NT2/D1 (cell line): ENCODE results near the gene RAB1B.

Experiments used
- DNase-seq: peaks from one replicate; pipeline ENCODE4 v3.0.0-alpha.2; 2011; ENCODE audit warnings: low read depth, low spot score
- H3K27me3 ChIP-seq: 2 replicates; pipeline ENCODE4 v1.6.0; 2011; ENCODE audit warnings: mild to moderate bottlenecking; ENCODE audit not compliant: insufficient read length, insufficient read depth
- H3K36me3 ChIP-seq: 2 replicates; pipeline ENCODE4 v1.6.1; 2011; ENCODE audit warnings: mild to moderate bottlenecking, low read length, mixed read lengths; ENCODE audit not compliant: insufficient read depth, insufficient read length
- H3K4me1 ChIP-seq: 2 replicates; pipeline ENCODE4 v1.5.1; 2011; ENCODE audit not compliant: insufficient read depth, insufficient read length
- H3K4me3 ChIP-seq: 2 replicates; pipeline ENCODE4 v1.5.1; 2011; ENCODE audit warnings: low read depth; ENCODE audit not compliant: insufficient read length
- H3K9ac ChIP-seq: 2 replicates; pipeline ENCODE4 v1.6.0; 2011; ENCODE audit warnings: low read depth; ENCODE audit not compliant: insufficient read length
- H3K9me3 ChIP-seq: 2 replicates; pipeline ENCODE4 v1.5.1; 2011; ENCODE audit warnings: mild to moderate bottlenecking, low read length; ENCODE audit not compliant: insufficient read depth
- SUZ12 ChIP-seq: IDR thresholded peaks from 2 replicates; pipeline ENCODE4 v1.6.1; 2011; ENCODE audit not compliant: insufficient read length, insufficient read depth; ENCODE audit errors: extremely low read depth
- YY1 ChIP-seq: IDR thresholded peaks from 2 replicates; pipeline ENCODE4 v1.6.1; 2011; ENCODE audit not compliant: insufficient read length, insufficient read depth
- ZNF274 ChIP-seq: IDR thresholded peaks from 2 replicates; pipeline ENCODE4 v1.6.1; 2011; ENCODE audit warnings: mild to moderate bottlenecking, low read depth, low read length

Gene RAB1B

GRCh38 chr11:66230978-66231377, 37.5 kb upstream of the RAB1B start:
- no peak for DNase-seq
- no peak overlapping the region for H3K9ac ChIP-seq
- no peaks in the 10 kb centered on the region for H3K27me3 ChIP-seq
- no peaks in the 10 kb centered on the region for H3K9me3 ChIP-seq
- TF ChIP-seq ZNF274, result no peak
- TF ChIP-seq SUZ12, result no peak
- H3K4me1 ChIP-seq, result peaks cover 6% of the 10 kb centered on the region
- peaks cover 76% of the 10 kb centered on the region for H3K36me3 ChIP-seq
- no peak overlapping the region for H3K4me3 ChIP-seq

- Histone ChIP-seq H3K9ac (no peak overlapping the region), H3K4me1 (peaks cover 6% of the 10 kb centered on the region), H3K36me3 (peaks cover 77% of the 10 kb centered on the region), H3K9me3 (no peaks in the 10 kb centered on the region), H3K27me3 (no peaks in the 10 kb centered on the region), H3K4me3 (no peak overlapping the region)
- TF ChIP-seq YY1 (no peak), ZNF274 (no peak), SUZ12 (no peak)
- no peak for DNase-seq
These were observed 36.9 kb upstream of the RAB1B start for GRCh38 chr11:66231561-66231960.

GRCh38 chr11:66232769-66233168, 35.7 kb upstream of the RAB1B start:
- H3K36me3 ChIP-seq, result peaks cover 75% of the 10 kb centered on the region

GRCh38 chr11:66233301-66233700, 35.1 kb upstream of the RAB1B start:
- peak overlapping the region; percentile 13 for H3K9ac ChIP-seq
- H3K9me3 ChIP-seq, result no peaks in the 10 kb centered on the region
- TF ChIP-seq YY1 (no peak), ZNF274 (no peak), SUZ12 (no peak)
- H3K4me3 ChIP-seq, result no peak overlapping the region
- H3K36me3 ChIP-seq, result peaks cover 76% of the 10 kb centered on the region
- peaks cover 6% of the 10 kb centered on the region for H3K4me1 ChIP-seq
- no peak for DNase-seq
- no peaks in the 10 kb centered on the region for H3K27me3 ChIP-seq

More at GRCh38 chr11:66232769-66233168, 35.7 kb upstream of the RAB1B start:
- H3K4me1 ChIP-seq, result peaks cover 6% of the 10 kb centered on the region
- H3K9ac ChIP-seq, result no peak overlapping the region
- H3K9me3 ChIP-seq, result no peaks in the 10 kb centered on the region
- H3K4me3 ChIP-seq, result no peak overlapping the region
- no peak for DNase-seq
- no peaks in the 10 kb centered on the region for H3K27me3 ChIP-seq
- TF ChIP-seq ZNF274 (no peak), YY1 (no peak), SUZ12 (no peak)

- peaks cover 10% of the 10 kb centered on the region for H3K4me1 ChIP-seq
- no peak for TF ChIP-seq SUZ12
- TF ChIP-seq YY1, result no peak
- no peak for TF ChIP-seq ZNF274
- H3K36me3 ChIP-seq, result peaks cover 92% of the 10 kb centered on the region
- no peaks in the 10 kb centered on the region for H3K27me3 ChIP-seq
- no peaks in the 10 kb centered on the region for H3K9me3 ChIP-seq
- no peak for DNase-seq
- H3K9ac ChIP-seq, result no peak overlapping the region
- H3K4me3 ChIP-seq, result no peak overlapping the region
These were observed 33.3 kb upstream of the RAB1B start for GRCh38 chr11:66235141-66235540.

- H3K4me3 ChIP-seq, result no peak overlapping the region
- no peak for DNase-seq
- H3K27me3 ChIP-seq, result no peaks in the 10 kb centered on the region
- peaks cover 14% of the 10 kb centered on the region for H3K4me1 ChIP-seq
- peaks cover 88% of the 10 kb centered on the region for H3K36me3 ChIP-seq
- TF ChIP-seq YY1 (no peak), ZNF274 (no peak), SUZ12 (no peak)
- H3K9ac ChIP-seq, result no peak overlapping the region
- H3K9me3 ChIP-seq, result no peaks in the 10 kb centered on the region
These were observed 30.6 kb upstream of the RAB1B start for GRCh38 chr11:66237867-66238266.

GRCh38 chr11:66238786-66239413, 29.5 kb upstream of the RAB1B start:
- H3K9me3 ChIP-seq, result no peaks in the 10 kb centered on the region
- DNase-seq, result no peak
- H3K4me1 ChIP-seq, result peaks cover 14% of the 10 kb centered on the region
- H3K4me3 ChIP-seq, result no peak overlapping the region
- TF ChIP-seq SUZ12 (no peak), YY1 (no peak), ZNF274 (no peak)
- H3K36me3 ChIP-seq, result peaks cover 86% of the 10 kb centered on the region
- no peak overlapping the region for H3K9ac ChIP-seq
- no peaks in the 10 kb centered on the region for H3K27me3 ChIP-seq
